ENCODE data around the gene INSC. TPM values are rescaled to one million over a fixed set of nuclear protein-coding genes. Genes with fewer than 3 reads are reported as not detected.

INSC gene
- total RNA-seq, 2 experiments from 2014 or later, result 1.0 TPM

GRCh38 chr11:15238856-15239255 is 124.1 kb downstream of the INSC start:
- DNase-seq, result no peak
- H3K9me3 Mint-ChIP-seq, result peaks cover 3% of the 10 kb centered on the region
- H3K36me3 Mint-ChIP-seq (ENCODE audit: low read depth), result no peaks in the 10 kb centered on the region
- peaks cover 3% of the 10 kb centered on the region for H3K27me3 Mint-ChIP-seq (ENCODE audit: low read depth)
- intact Hi-C loops (cut with micrococcal nuclease), result no loop called here
- H3K27ac Mint-ChIP-seq, result no peak overlapping the region
- H3K4me3 Mint-ChIP-seq, result no peak overlapping the region
- no peaks in the 10 kb centered on the region for H3K4me1 Mint-ChIP-seq (ENCODE audit: low read depth)
- CTCF ChIA-PET, result interaction anchor here (0.7 kb wide), 1 partner anchor 80 kb away, joined by 3 read pairs; no protein-coding TSS in a partner anchor

DNA sequence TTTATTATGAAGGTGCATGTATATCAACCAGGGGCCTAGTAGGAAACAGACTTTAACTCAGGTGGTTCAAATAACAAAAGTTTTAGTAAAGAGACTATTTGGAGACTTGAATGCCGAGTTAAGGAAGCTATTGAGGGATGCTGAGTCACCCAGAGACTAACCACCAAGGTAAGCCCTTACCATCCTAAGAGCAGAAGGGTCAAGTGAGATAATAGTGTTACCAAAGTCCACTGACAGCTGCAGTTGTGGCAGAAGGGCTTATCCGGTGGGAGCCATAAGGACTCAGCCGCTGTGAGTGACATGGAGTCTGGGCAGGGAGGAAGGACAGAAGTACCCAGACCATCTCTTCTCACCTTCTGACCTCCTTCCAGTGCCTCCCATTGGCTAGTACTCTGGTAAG is 134.0 kb downstream of the INSC start:
- H3K36me3 Mint-ChIP-seq (ENCODE audit: low read depth), result no peaks in the 10 kb centered on the region
- no peaks in the 10 kb centered on the region for H3K9me3 Mint-ChIP-seq
- H3K27me3 Mint-ChIP-seq (ENCODE audit: low read depth), result peaks cover 2% of the 10 kb centered on the region
- CTCF ChIA-PET, result no interaction called here
- H3K27ac Mint-ChIP-seq, result no peak overlapping the region
- intact Hi-C loops (cut with micrococcal nuclease), result no loop called here
- H3K4me1 Mint-ChIP-seq (ENCODE audit: low read depth), result no peaks in the 10 kb centered on the region
- H3K4me3 Mint-ChIP-seq, result no peak overlapping the region
- DNase-seq, result no peak

DNA sequence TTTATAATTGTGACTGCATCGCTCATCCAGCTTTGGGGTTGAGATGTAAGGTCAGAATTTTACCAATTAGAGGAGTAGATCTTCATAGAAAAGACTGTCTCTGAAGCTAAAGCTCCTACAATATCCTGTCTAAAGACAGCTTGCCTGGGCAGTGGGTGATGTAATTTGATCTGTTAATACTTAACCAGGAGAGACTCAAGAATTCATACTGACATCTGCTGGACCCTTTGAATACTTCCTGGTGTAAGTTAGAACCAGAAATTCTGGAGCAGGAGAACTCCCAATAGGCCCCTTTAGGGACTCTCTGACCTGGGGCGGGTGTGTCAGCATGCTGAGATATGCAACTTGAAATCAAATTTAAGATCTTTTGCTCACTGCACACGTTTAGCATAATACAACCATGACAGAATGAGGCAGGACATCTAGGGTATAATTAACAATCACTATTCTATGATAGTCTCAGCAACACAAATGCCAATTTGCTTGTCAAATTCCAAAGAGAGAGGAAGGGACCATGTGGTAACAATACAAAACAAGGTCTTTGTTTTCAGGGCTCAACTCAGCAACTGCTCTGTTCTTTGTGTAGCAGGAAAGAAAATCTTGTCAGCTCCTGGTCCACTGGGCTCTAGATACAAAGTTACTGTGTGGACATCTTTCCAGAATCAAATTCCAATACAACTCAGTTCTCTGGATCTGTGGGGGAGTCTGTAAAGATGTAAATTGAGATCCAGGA is 143.9 kb downstream of the INSC start:
- Mint-ChIP-seq H3K4me3 (no peak overlapping the region), H3K9me3 (no peaks in the 10 kb centered on the region), H3K4me1 (ENCODE audit: low read depth) (no peaks in the 10 kb centered on the region), H3K36me3 (ENCODE audit: low read depth) (no peaks in the 10 kb centered on the region), H3K27ac (no peak overlapping the region), H3K27me3 (ENCODE audit: low read depth) (peaks cover 5% of the 10 kb centered on the region)
- CTCF ChIA-PET, result no interaction called here
- DNase-seq, result no peak
- intact Hi-C loops (cut with micrococcal nuclease), result no loop called here

DNA sequence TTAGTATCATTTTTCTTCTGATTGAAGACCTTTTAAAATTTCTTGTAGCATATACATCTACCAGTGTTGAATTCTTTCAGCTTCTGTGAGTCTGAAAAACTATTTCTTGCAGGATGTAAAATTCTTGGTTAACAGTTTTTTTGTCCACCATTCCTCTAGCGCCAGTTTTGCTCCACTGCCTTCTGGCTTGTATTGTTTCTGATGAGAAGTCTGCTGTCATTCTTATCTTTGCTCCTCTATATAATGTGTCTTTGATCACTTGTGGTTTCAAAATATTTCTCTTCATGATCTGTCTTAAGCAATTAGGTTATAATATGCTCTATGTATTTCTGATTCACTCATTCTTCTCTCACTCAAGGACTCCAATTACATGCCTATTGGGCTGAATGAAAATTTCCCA is 152.3 kb downstream of the INSC start:
- no peak for DNase-seq
- Mint-ChIP-seq H3K9me3 (peaks cover 17% of the 10 kb centered on the region), H3K27me3 (ENCODE audit: low read depth) (no peaks in the 10 kb centered on the region), H3K4me3 (no peak overlapping the region), H3K27ac (no peak overlapping the region), H3K36me3 (ENCODE audit: low read depth) (no peaks in the 10 kb centered on the region), H3K4me1 (ENCODE audit: low read depth) (no peaks in the 10 kb centered on the region)
- CTCF ChIA-PET, result no interaction called here
- intact Hi-C loops (cut with micrococcal nuclease), result no loop called here

GRCh38 chr11:15268598-15268997 is 153.9 kb downstream of the INSC start:
- Mint-ChIP-seq H3K4me3 (no peak overlapping the region), H3K9me3 (peaks cover 17% of the 10 kb centered on the region), H3K27ac (no peak overlapping the region), H3K4me1 (ENCODE audit: low read depth) (no peaks in the 10 kb centered on the region), H3K36me3 (ENCODE audit: low read depth) (no peaks in the 10 kb centered on the region), H3K27me3 (ENCODE audit: low read depth) (peaks cover 2% of the 10 kb centered on the region)
- DNase-seq, result no peak
- intact Hi-C loops (cut with micrococcal nuclease), result no loop called here
- CTCF ChIA-PET, result no interaction called here

DNA sequence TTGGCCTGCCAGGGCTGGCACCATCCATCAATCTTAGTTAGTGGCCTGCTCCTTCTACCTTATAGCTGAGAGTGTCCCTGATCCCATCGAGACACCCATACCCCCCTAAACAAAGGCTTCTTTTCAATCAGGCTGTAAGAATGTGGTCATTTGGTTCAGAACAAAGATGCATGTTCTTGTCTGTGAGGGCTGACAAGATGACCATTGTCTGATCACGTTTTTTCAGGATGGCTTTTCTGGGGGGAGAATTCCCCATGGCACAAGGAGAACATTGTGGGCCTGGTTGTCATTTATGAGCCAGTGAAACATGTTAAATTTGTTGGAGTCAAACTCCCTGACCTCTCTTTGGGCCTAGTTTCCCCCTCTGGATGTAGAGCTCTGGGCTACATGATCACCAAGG is 160.4 kb downstream of the INSC start:
- H3K36me3 Mint-ChIP-seq (ENCODE audit: low read depth), result no peaks in the 10 kb centered on the region
- intact Hi-C loops (cut with micrococcal nuclease), result no loop called here
- no peak overlapping the region for H3K4me3 Mint-ChIP-seq
- H3K27me3 Mint-ChIP-seq (ENCODE audit: low read depth), result peaks cover 11% of the 10 kb centered on the region
- no peak for DNase-seq
- CTCF ChIA-PET, result interaction anchor here (0.6 kb wide), 1 partner anchor 543 kb away, joined by 3 read pairs; no protein-coding TSS in a partner anchor
- H3K27ac Mint-ChIP-seq, result no peak overlapping the region
- no peaks in the 10 kb centered on the region for H3K9me3 Mint-ChIP-seq
- H3K4me1 Mint-ChIP-seq (ENCODE audit: low read depth), result no peaks in the 10 kb centered on the region

- Mint-ChIP-seq H3K4me1 (ENCODE audit: low read depth) (no peaks in the 10 kb centered on the region), H3K4me3 (no peak overlapping the region), H3K27ac (no peak overlapping the region), H3K9me3 (no peaks in the 10 kb centered on the region), H3K36me3 (ENCODE audit: low read depth) (no peaks in the 10 kb centered on the region), H3K27me3 (ENCODE audit: low read depth) (peaks cover 11% of the 10 kb centered on the region)
- no peak for DNase-seq
- CTCF ChIA-PET, result no interaction called here
- intact Hi-C loops (cut with micrococcal nuclease), result no loop called here
These were observed 161.9 kb downstream of the INSC start for GRCh38 chr11:15276621-15277020.

GRCh38 chr11:15278128-15278527 is 163.4 kb downstream of the INSC start:
- intact Hi-C loops (cut with micrococcal nuclease), result no loop called here
- H3K27ac Mint-ChIP-seq, result no peak overlapping the region
- no peaks in the 10 kb centered on the region for H3K36me3 Mint-ChIP-seq (ENCODE audit: low read depth)
- H3K27me3 Mint-ChIP-seq (ENCODE audit: low read depth), result peaks cover 15% of the 10 kb centered on the region
- no peak overlapping the region for H3K4me3 Mint-ChIP-seq
- DNase-seq, result no peak
- CTCF ChIA-PET, result no interaction called here
- no peaks in the 10 kb centered on the region for H3K9me3 Mint-ChIP-seq
- no peaks in the 10 kb centered on the region for H3K4me1 Mint-ChIP-seq (ENCODE audit: low read depth)

DNA sequence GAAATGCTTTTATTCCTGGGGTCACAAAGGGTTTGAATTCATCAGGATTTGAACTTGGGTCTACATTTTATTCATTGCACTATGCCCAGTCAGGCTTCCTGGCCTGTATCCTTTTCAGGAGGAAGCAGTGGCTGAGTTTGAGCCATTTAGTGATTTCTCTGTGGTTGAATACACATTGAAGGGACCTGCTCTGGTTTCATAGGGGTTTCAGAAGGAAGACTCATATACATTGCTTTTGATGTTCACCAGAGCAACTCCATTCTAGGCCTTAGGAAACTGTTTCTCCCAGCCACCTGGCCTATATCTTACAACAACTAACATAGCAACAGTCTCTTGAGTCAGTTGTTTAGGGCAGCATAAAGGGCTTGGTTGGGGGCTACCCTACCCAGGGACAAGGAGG is 165.7 kb downstream of the INSC start:
- CTCF ChIA-PET, result no interaction called here
- Mint-ChIP-seq H3K4me1 (ENCODE audit: low read depth) (no peaks in the 10 kb centered on the region), H3K4me3 (no peak overlapping the region), H3K27me3 (ENCODE audit: low read depth) (peaks cover 5% of the 10 kb centered on the region), H3K27ac (no peak overlapping the region), H3K9me3 (no peaks in the 10 kb centered on the region), H3K36me3 (ENCODE audit: low read depth) (no peaks in the 10 kb centered on the region)
- intact Hi-C loops (cut with micrococcal nuclease), result no loop called here
- no peak for DNase-seq

- Mint-ChIP-seq H3K36me3 (ENCODE audit: low read depth) (no peaks in the 10 kb centered on the region), H3K27me3 (ENCODE audit: low read depth) (peaks cover 5% of the 10 kb centered on the region), H3K4me1 (ENCODE audit: low read depth) (no peaks in the 10 kb centered on the region), H3K9me3 (no peaks in the 10 kb centered on the region), H3K4me3 (no peak overlapping the region), H3K27ac (no peak overlapping the region)
- intact Hi-C loops (cut with micrococcal nuclease), result no loop called here
- no peak for DNase-seq
- CTCF ChIA-PET, result interaction anchor here (1.0 kb wide), 1 partner anchor 12 kb away, joined by 3 read pairs; no protein-coding TSS in a partner anchor
These were observed 168.0 kb downstream of the INSC start for GRCh38 chr11:15282754-15283153.

- Mint-ChIP-seq H3K4me3 (no peak overlapping the region), H3K36me3 (ENCODE audit: low read depth) (no peaks in the 10 kb centered on the region), H3K27ac (no peak overlapping the region), H3K9me3 (no peaks in the 10 kb centered on the region), H3K4me1 (ENCODE audit: low read depth) (no peaks in the 10 kb centered on the region), H3K27me3 (ENCODE audit: low read depth) (peaks cover 8% of the 10 kb centered on the region)
- CTCF ChIA-PET, result no interaction called here
- intact Hi-C loops (cut with micrococcal nuclease), result no loop called here
- DNase-seq, result no peak
These were observed 171.7 kb downstream of the INSC start for GRCh38 chr11:15286465-15286864.

DNA sequence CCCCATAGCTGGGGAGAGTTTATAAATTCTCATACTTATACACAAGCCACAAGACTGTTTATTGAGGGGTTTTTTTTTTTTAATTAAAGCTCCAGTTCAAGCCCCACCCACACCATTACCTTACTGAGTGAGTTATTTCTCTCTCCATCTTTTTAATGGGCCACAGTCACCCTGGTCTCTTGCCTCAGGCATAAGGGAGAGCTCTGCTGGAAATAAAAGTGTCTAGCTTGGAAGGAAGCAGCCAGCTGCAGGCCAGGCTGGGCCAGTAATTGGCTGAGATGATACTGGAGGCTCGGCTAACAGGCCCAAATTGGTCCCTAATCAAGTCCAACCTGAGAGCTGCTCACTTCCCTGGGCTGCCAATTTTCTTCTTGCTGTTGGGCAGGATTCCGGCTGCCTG is 174.1 kb downstream of the INSC start:
- Mint-ChIP-seq H3K27ac (no peak overlapping the region), H3K36me3 (ENCODE audit: low read depth) (no peaks in the 10 kb centered on the region), H3K4me1 (ENCODE audit: low read depth) (no peaks in the 10 kb centered on the region), H3K9me3 (no peaks in the 10 kb centered on the region), H3K27me3 (ENCODE audit: low read depth) (peaks cover 4% of the 10 kb centered on the region), H3K4me3 (no peak overlapping the region)
- intact Hi-C loops (cut with micrococcal nuclease), result no loop called here
- CTCF ChIA-PET, result no interaction called here
- DNase-seq, result no peak

GRCh38 chr11:15289723-15290122 is 175.0 kb downstream of the INSC start:
- Mint-ChIP-seq H3K27me3 (ENCODE audit: low read depth) (peaks cover 4% of the 10 kb centered on the region), H3K9me3 (no peaks in the 10 kb centered on the region), H3K36me3 (ENCODE audit: low read depth) (no peaks in the 10 kb centered on the region), H3K4me1 (ENCODE audit: low read depth) (no peaks in the 10 kb centered on the region), H3K27ac (no peak overlapping the region), H3K4me3 (no peak overlapping the region)
- intact Hi-C loops (cut with micrococcal nuclease), result no loop called here
- CTCF ChIA-PET, result no interaction called here
- no peak for DNase-seq

Data from activated naive CD4-positive, alpha-beta T cell treated with anti-CD3 and anti-CD28 coated beads for 36 hours (primary cell).